Measurements from ENCODE around the gene UBP1. TPM values are rescaled to one million over a fixed set of nuclear protein-coding genes. Genes with fewer than 3 reads are reported as not detected.

The UBP1 gene
- total RNA-seq, 1 experiment from 2014 or later: 50.4 TPM

GRCh38 chr3:33441225-33441976 is 1.2 kb upstream of the UBP1 start:
- Histone ChIP-seq H4K20me1 (ENCODE audit: insufficient read depth) (peaks cover 12% of the 10 kb centered on the region; the same call in 1 of the 2 replicates), H3K4me3 (peak overlapping the region; percentile 71), H3K9me3 (ENCODE audit: insufficient read depth, low read depth) (no peaks in the 10 kb centered on the region), H3K27me3 (ENCODE audit: insufficient read depth, low read depth) (no peaks in the 10 kb centered on the region), H3K4me1 (replicated peaks; ENCODE audit: insufficient read depth) (peaks cover 17% of the 10 kb centered on the region), H3K27ac (peak overlapping the region; percentile 88), H3K9me2 (ENCODE audit: insufficient read depth) (no peaks in the 10 kb centered on the region), H3K36me3 (ENCODE audit: low read depth) (no peaks in the 10 kb centered on the region), H3K4me2 (peak overlapping the region; percentile 77), H2AFZ (peak overlapping the region; percentile 88), H3F3A (ENCODE audit: insufficient read depth, low read depth) (peaks cover 23% of the 10 kb centered on the region; the same call in 1 of the 2 replicates), H3K79me2 (ENCODE audit: low read depth) (peaks cover 34% of the 10 kb centered on the region)
- BruUV-seq (replicated peaks): TSS peak; percentile 98
- ChIA-PET POLR2A (ENCODE audit: unreplicated experiment) (interaction anchor here (0.6 to 0.7 kb wide), 3 partner anchors 8 to 170 kb away, joined by 4 to 6 read pairs (median 4); no protein-coding TSS in a partner anchor), CTCF (interaction anchor here (0.6 to 1.4 kb wide), 2 partner anchors 346 to 1528 kb away, joined by 4 to 5 read pairs; no protein-coding TSS in a partner anchor)
- no peak for TF ChIP-seq EZH2 (IDR thresholded peaks at IDR 0.05; ENCODE audit: low read depth)
- no peak for TF ChIP-seq CTCF (conservative IDR thresholded peaks at IDR 0.05)
- DNase-seq: peak in 1 of 2 experiments; percentile 64
- intact Hi-C loops (cut with micrococcal nuclease; ENCODE audit: unreplicated experiment): loop anchor here (2.0 to 10.0 kb wide), 4 partner anchors 137 to 356 kb away; partner anchors contain the start of genes CLASP2, CRTAP and PDCD6IP

DNA sequence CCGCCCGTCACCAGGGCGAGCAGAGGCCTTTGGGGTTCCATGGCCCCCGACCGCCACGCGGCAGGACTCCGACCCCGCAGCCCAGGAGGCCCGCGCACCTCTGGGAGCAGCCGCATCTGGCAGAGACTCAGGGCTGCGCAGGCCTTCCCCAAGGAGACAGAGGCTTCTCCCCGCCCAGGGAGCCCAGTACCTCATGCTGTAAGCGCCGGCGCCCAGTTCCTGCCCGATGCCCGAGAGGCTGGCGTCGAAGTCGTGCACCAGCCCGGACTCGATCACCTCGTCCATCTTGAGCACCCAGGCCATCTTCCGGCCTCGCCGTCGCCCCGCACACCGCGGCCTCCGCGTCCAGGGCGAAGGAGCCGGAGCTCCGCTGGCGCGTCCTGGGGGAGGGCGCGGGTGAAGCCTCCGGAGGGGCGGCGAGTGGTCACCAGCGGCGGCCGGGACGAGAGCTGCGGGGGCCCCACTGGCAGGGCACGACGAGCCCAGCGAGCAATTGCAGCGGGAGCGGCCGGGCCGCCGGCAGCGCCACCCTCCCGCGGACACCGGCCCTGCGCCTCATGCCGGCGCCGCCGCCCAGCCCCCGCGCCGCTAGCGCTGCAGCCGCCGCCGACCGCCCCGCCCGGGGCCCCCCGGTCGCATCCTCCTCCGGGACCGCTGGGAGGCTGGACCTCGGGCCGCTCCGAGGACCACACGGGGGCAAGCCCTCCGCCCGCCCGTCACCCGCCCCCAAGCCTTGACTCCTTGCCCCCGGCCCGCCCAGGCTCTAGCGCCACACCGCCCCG is 468 bp downstream of the UBP1 start:
- Histone ChIP-seq H3K9me2 (ENCODE audit: insufficient read depth) (no peaks in the 10 kb centered on the region), H3K27me3 (ENCODE audit: insufficient read depth, low read depth) (no peaks in the 10 kb centered on the region), H3K27ac (peak overlapping the region; percentile 46), H2AFZ (peak overlapping the region; percentile 74), H3K4me2 (peak overlapping the region; percentile 88), H3K4me1 (replicated peaks; ENCODE audit: insufficient read depth) (peaks cover 17% of the 10 kb centered on the region), H3K36me3 (ENCODE audit: low read depth) (no peaks in the 10 kb centered on the region), H3K9me3 (ENCODE audit: insufficient read depth, low read depth) (no peaks in the 10 kb centered on the region), H3K4me3 (peak overlapping the region; percentile 78), H3F3A (ENCODE audit: insufficient read depth, low read depth) (peaks cover 23% of the 10 kb centered on the region; the same call in 1 of the 2 replicates), H3K79me2 (ENCODE audit: low read depth) (peaks cover 50% of the 10 kb centered on the region), H4K20me1 (ENCODE audit: insufficient read depth) (peaks cover 12% of the 10 kb centered on the region; the same call in 1 of the 2 replicates)
- peak in 1 of 2 experiments; percentile 39 for DNase-seq
- TF ChIP-seq EZH2 (IDR thresholded peaks at IDR 0.05; ENCODE audit: low read depth) (no peak), CTCF (conservative IDR thresholded peaks at IDR 0.05) (no peak)
- ChIA-PET CTCF (interaction anchor here (0.7 to 1.4 kb wide), 2 partner anchors 67 to 348 kb away, joined by 4 to 5 read pairs; no protein-coding TSS in a partner anchor), POLR2A (ENCODE audit: unreplicated experiment) (interaction anchor here (0.7 kb wide), 1 partner anchor 161 kb away, joined by 9 read pairs; no protein-coding TSS in a partner anchor)
- intact Hi-C loops (cut with micrococcal nuclease; ENCODE audit: unreplicated experiment): loop anchor here (2.0 to 10.0 kb wide), 4 partner anchors 139 to 358 kb away; partner anchors contain the start of genes CLASP2, CRTAP and PDCD6IP
- no TSS peak for BruUV-seq (replicated peaks)

Data from PC-9 (cell line).